Cardiac fibroblast (primary cell): ENCODE measurements around the gene ATMIN.

Source experiments
- DNase-seq, 2 donors: peaks; one replicate each; pipeline versions ENCODE4 v3.0.0 to v3.0.0-alpha.2; 2010; ENCODE audit warnings: low read depth in 2 of 2
- H3K4me3 ChIP-seq, 2 donors: replicated peaks in 1 of 2; 1 replicate in 1 of 2; 2 replicates in 1 of 2; pipeline ENCODE4 v1.5.1; 2011; ENCODE audit warnings: low read depth in 2 of 2, low read length in 2 of 2, mild to moderate bottlenecking in 2 of 2, moderate library complexity in 1 of 2
- CTCF ChIP-seq: IDR thresholded peaks from one replicate; pipeline ENCODE4 v1.5.1; 2011; ENCODE audit warnings: low read depth, mild to moderate bottlenecking, low read length, inconsistent platforms

The ATMIN gene

GRCh38 chr16:81094771-81095251 is 59.2 kb downstream of the ATMIN start:
- peak; percentile 18 to 51 for DNase-seq
- peak overlapping the region; percentile 69 to 77 for H3K4me3 ChIP-seq
- TF ChIP-seq CTCF, result no peak

GRCh38 chr16:81095653-81095952 is 60.0 kb downstream of the ATMIN start:
- DNase-seq, result no peak
- H3K4me3 ChIP-seq, result peak overlapping the region; percentile 69 to 77
- no peak for TF ChIP-seq CTCF

- peak; percentile 98 to 99 for DNase-seq
- no peak for TF ChIP-seq CTCF
- H3K4me3 ChIP-seq, result peak within 1 kb of the TSS; percentile 69 to 77
These were observed 60.5 kb downstream of the ATMIN start, which contains the start of gene GCSH for GRCh38 chr16:81095953-81096714. TSS of gene GCSH (minus strand) at chr16:81096395. CDS start at chr16:81096278, 117 bp downstream.

GRCh38 chr16:81096715-81097208 is 61.1 kb downstream of the ATMIN start:
- peak overlapping the region in 1 of 2 donors; percentile 77 for H3K4me3 ChIP-seq
- DNase-seq, result no peak
- no peak for TF ChIP-seq CTCF
